Stimulated activated CD4-positive, alpha-beta T cell treated with anti-CD3 and anti-CD28 coated beads, Interleukin-2, amount 100 ng/mL, for 24 hours (primary cell): ENCODE measurements around the gene MYO9B.

Experiments
- DNase-seq, 2 donors: peaks; one replicate each; pipeline ENCODE4 v3.0.0-alpha.2; 2020

MYO9B gene

DNA sequence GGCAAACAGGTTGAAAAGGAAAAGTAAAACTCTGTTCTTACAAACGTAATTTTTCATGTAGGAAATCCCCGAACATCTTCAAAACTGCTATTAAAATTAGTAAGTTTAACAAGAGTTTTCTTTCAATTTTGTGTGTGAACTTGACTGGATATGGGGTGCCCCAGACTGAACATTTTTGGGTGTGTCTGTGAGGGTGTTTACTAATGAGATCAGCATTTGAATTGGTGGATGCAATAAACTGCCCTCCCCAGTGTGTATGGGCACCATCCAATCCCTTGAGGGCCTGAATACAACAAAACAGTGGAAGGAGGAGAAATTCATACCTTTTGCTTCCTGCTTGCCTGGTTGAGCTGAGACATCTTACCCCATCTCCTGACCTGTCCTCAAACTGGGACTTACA lies 12.1 kb upstream of the MYO9B start:
- DNase-seq, result no peak

- no peak for DNase-seq
Observed at GRCh38 chr19:17069193-17069592, 6.4 kb upstream of the MYO9B start.

- DNase-seq, result no peak
Observed at GRCh38 chr19:17070421-17070820, 5.2 kb upstream of the MYO9B start.

- no peak for DNase-seq
Observed at GRCh38 chr19:17070912-17071311, 4.7 kb upstream of the MYO9B start.

DNA sequence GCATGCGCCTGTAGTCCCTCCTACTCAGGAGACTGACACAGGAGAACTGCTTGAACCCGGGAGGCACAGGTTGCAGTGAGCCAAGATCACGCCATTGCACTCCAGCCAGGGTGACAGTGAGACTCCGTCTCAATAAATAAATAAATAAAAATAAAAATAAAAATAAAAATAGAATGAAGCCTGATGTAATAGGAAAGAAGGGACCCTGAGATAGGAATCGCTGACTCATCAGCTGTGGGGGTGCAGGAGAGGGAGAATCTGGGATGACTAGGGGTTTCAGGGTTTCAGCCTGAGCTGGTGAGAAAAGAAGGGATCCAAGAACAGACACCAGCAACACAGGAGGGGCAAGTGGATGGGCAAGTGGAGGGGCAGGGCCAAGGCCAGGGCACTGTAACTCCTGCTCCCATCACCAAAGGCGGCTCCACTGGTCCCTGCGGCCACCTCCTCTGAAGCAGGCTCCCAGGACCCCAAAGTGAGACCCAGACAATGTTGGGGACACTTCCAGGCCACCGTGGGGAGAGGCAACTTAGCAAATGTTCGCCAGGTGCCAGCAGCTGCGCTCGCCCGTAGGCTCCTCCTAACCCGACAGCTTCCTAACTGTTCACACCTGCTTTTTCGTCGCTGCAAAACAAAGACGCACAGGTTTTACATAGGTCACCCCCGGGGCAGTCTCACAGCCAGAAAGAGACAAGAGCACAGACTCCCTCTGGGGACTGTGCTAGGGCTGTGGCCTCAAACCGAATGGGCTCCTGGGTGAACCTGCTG lies 1.5 kb upstream of the MYO9B start:
- no peak for DNase-seq

GRCh38 chr19:17074634-17075034 lies 943 bp upstream of the MYO9B start:
- DNase-seq, result peak; percentile 9 to 26

GRCh38 chr19:17075864-17076542 lies 426 bp downstream of the MYO9B start:
- DNase-seq, result peak; percentile 53 to 56

DNA sequence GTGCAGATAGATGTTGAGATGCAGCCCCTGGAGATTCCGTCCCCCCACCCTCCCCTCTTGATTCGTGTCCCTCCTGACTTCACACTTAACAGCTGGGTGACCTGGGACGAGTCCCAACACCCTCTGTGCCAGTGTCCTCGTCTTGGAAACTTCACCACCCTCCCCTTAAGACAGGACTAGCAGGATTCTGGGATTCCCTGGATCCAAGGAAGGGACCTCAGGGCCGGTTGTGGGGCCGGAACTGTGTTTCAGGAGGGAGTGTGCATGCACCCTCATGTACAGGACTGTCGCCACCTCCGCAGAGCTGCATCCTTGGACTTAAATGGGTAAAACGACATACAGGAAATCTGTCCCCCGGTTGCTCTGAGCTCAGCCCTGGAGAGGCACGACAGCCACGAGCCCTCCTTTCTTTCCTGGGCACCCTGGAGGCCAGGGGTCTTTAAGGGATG lies 990 bp downstream of the MYO9B start:
- peak; percentile 40 to 41 for DNase-seq

DNA sequence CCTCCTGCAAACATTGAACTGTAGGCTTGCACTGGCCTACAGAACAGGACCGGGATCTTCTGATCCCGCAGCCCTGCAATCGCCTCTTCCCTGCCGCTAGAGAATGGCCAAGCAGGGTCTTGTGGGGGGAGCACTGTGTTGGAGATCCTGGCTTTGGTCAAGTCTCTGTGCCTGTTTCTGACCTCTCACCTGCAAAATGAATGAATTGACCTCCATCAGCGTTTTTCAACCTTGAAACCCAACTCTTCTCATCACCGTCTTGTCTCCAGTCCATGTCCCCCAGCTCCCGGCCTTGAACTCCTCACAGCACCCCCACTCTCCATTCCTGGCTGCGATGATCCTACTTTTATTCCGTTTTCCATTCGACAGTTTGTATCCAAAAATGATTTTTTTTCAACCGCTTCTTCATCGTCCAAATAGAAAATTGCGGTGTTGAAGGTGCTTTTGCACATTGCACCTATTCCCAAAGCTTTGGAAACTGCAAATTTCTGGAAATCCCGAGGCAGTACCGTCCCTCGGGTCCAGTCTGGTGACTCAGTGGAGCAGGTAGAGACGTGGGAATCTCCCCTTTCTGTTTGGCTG lies 2.0 kb downstream of the MYO9B start:
- DNase-seq, result no peak

DNA sequence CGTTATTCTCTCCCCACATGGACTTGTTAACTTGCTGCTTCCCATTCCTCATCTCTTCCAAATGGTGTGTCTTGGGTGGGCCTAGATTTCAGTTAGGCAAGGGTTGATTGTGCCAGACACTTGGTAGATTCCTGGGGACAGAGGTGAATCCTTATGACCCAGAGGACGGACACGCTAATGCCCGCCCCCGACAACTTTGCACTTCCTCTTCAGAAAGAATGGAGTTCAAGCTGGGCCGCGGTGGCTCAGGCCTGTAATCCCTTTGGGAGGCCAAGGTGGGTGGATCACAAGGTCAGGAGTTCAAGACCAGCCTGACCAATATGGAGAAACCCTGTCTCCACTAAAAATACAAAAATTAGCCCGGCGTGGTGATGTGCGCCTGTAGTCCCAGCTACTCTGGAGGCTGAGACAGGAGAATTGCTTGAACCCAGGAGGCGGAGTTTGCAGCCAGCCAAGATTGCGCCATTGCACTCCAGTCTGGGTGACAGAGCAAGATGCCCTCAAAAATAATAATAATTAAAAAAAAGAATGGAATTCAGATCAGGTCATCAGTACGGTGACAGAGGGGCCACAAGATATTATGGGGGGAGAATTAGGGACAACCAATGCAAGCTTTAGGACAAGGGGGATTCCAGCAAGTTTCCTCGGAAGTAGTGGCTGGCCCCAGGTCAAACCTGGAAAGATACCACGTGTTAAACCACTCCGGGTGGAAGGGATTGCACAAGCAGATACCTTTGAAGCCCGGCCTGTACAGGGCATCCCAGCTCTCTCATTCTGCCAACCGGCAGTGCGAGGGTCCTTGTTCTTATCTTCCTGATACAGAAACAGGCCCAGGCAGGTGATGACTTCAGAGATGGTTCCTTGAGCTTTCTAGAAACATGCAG lies 2.7 kb downstream of the MYO9B start:
- DNase-seq, result no peak

- DNase-seq, result no peak
Observed at GRCh38 chr19:17078920-17079709, 3.5 kb downstream of the MYO9B start.

GRCh38 chr19:17079710-17080439 lies 4.3 kb downstream of the MYO9B start:
- DNase-seq, result peak; percentile 73 to 78

DNA sequence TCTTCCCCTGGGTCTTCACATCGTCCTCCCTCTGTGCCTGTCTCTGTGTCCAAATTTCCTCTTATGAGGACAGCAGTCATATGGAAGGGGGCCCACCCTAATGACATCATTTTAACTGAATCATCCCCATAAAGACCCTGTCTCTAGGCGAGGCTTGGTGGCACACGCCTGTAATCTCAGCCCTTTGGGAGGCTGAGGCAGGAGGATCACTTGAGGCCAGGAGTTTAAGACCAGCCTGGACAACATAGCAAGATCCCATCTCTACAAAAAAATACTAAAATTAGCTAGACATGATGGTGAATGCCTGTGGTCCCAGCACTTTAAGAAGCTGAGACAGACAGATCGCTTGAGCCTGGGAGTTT lies 4.8 kb downstream of the MYO9B start:
- no peak for DNase-seq

DNA sequence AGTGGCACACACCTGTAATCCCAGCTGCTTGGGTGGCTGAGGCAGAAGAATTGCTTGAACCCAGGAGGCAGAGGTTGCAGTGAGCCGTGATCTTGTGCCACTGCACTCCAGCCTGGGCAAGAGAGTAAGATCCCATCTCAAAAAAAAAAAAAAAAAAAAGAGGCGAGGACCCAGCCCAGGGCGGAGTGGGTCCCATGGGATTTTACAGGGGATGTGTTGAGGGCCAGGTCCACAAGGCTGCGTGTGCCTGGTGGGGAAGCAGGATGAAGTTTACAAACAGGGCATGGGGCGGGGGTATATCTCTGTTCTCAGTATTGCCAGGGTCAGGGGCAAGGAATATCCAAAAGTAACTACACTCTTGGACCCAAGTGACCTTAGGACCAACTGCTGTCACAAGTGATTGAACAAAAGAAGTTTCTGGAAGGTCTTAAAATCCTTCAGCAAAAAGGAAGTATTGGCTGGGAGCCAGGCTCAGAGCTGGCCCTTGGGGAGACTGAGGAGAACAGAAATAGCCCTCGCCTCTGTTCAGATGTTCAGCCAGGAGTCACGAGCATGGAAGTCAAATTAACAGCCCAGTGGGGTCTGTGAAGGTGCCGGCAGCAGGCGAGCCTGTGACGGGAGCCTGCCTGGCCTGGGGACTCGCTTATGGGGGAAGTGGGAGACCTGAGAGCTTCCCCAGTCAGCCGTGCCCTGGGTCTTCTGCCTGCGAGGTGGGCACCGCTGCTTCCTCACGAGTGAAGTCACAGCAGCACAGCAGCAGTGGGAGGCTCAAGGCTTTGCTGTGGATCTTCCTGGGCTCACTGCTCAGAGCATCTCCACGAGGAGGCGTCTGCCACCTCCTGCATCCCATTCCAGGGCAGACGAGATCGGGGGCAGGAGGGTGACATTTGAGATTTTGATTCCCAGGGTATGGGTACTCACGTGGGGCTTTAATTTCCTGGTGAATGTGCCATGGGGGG lies 6.4 kb downstream of the MYO9B start:
- no peak for DNase-seq

GRCh38 chr19:17086120-17086519 lies 10.5 kb downstream of the MYO9B start:
- DNase-seq, result no peak

- no peak for DNase-seq
Observed at GRCh38 chr19:17086834-17087233, 11.3 kb downstream of the MYO9B start.

GRCh38 chr19:17088552-17088951 lies 13.0 kb downstream of the MYO9B start:
- DNase-seq, result no peak

DNA sequence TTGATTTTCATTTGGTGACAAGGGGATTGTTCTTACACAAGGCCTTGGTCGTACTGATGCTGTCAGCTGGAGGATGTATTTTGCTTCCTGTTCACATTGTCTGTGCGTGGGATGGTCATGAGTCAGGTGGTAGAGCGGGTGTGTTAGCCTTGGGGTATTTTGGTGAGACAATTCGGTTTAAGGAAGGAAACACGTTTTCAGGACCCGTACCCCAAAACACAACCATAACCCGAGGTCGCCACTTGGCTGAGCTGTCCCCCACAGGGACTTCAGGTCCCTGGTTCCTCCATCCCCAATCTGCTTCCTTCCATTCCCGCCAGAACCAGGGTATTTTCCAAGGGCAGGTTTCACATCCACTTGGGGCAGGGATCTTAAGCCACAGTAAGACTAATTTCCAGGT lies 15.0 kb downstream of the MYO9B start:
- DNase-seq, result peak; percentile 29 to 52

DNA sequence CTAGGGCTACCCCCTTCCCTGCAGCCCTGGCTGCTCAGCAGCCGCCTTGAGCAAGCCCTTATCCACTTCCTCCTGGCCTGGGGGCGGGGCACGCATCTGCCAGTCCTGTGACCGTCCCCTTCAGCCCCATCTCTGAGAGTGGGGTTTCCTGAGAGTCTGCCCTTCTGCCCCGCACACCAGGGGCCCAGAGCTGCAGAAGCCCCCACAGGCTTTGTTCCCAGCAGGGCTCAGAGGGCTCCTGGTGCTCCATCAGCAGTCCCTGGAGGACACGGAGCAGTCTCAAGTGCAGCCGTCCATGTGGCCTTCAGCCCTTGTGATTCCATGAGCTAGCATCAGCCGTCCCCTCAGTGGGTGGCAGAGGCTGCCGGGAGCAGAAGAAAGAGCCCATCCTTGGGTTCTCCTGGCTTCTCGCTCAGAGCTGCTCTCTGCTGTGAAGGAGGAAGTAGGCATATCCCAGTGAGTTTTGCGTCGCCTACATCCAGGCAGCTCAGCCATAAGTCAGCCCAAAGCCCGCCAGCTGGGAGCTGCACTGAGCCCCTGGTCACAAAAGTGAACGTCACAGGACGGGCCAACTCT lies 16.3 kb downstream of the MYO9B start:
- no peak for DNase-seq

DNA sequence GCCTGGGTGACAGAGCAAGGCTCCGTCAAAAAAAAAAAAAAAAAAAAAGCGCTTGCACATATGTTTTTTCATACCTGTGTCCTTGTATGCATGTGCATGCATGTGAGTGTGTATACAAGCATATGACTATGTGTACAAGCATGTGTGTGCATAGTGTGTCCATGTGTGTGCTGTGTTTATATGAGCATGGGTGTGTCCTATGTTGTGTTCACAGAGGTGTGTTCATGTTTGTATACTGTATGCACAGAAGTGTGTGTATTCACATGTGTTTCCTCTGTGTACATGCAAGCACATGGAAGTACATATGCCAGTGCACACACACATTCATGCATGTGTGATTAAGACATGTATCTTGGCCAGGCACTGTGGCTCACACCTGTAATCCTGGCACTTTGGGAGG lies 17.1 kb downstream of the MYO9B start:
- no peak for DNase-seq
